Heart left ventricle (tissue), 13 donors: ENCODE data around the gene CTNNBIP1.
A peak's percentile ranks its signal among the peaks of the same experiment; 100 is the strongest.

Experiments used
- POLR2A ChIP-seq, 2 donors: fragments of 450-650 bp; IDR thresholded peaks; one replicate each; pipeline ENCODE4 v1.6.1; 2017; ENCODE audit warnings: antibody characterized with exemption in 2 of 2, mild to moderate bottlenecking in 2 of 2, moderate library complexity in 2 of 2
- TF ChIP-seq, protein P1 (sequence below), 12 donors: fragments of 200-600 bp; sonication (generic) in 4 of 12; IDR thresholded peaks; one replicate each; pipeline versions ENCODE4 v1.5.0 to v1.8.0; 2018 to 2022; ENCODE audit warnings: antibody characterized with exemption in 12 of 12, mild to moderate bottlenecking in 5 of 12
- donor health status: ischemic (EF 13 %, LVEDD 7.1; RV severe dilation, severe dysfunction).
- donor health status: DM: no; HTN: yes; CAD: no.
- donor health status: DM: no; HTN: no; CAD: no.
- donor health status: ischemic (EF 25% LVEDD 6.9; RV normal size, moderate dysfunction).
- donor health status: ischemic (EF 25% LVEDD 5.7; RV mildly dilated, moderate dysfunction).
- donor health status: ischemic (EF 35%, LVEDD 5.7; RV mildly dilated, moderate dysfunction).
- donor health status: nonischemic (EF 11% LVEDD 7.7; RV severe dilation, severe dysfunction).
- donor health status: DM: yes; HTN: yes; CAD: no.
- donor health status: PGD.
- donor health status: ischemic (EF 29% LVEDD 5.4; RV normal size, mild dysfunction).
- donor health status: nonischemic (EF 23%, LVEDD 6.1; RV moderate dilation, normal function).

DNA sequence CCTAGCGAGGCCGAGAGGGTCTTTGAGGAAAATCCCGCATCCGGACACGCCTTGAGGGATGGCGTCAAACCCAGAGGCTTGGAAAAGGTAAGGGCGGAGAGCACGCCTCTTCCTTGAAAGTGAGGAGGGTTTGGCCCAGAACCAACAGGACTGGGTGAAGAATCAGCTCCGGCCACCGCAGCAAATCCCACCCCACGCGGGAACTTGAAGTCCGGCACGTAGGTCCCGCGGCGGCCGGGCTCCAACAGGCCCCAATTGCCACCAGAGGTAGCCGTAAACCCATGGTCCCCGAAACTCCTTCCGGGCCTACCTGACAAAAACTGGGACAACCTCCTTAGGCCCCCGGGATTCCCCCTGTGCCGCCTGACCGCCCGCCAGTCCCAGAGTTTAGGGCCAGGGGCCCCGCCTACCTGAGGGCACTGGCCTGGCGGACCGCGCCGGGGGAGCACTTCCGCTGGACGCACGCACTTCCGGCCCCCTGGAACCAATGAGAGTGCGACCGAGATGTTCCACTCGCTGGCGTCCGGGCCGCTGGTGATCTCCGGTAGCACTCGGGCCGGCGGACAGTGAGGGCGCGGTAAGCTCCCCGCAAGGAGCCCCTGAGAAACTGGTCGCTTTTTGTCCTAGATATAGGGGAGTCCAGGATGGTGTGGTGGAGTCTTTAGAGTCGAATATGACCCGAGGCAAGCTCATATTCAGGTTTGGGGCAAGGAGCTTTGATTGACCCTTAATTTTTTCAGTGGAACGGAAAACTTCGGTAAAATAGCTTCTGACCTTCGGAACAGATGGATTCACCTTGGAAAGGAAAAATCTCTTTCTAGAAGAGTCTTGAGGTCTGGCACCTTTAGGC is 33.1 kb upstream of the CTNNBIP1 start, which contains the start of the genes LZIC and NMNAT1:
- TF ChIP-seq, protein P1, sequence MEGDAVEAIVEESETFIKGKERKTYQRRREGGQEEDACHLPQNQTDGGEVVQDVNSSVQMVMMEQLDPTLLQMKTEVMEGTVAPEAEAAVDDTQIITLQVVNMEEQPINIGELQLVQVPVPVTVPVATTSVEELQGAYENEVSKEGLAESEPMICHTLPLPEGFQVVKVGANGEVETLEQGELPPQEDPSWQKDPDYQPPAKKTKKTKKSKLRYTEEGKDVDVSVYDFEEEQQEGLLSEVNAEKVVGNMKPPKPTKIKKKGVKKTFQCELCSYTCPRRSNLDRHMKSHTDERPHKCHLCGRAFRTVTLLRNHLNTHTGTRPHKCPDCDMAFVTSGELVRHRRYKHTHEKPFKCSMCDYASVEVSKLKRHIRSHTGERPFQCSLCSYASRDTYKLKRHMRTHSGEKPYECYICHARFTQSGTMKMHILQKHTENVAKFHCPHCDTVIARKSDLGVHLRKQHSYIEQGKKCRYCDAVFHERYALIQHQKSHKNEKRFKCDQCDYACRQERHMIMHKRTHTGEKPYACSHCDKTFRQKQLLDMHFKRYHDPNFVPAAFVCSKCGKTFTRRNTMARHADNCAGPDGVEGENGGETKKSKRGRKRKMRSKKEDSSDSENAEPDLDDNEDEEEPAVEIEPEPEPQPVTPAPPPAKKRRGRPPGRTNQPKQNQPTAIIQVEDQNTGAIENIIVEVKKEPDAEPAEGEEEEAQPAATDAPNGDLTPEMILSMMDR (IDR thresholded peaks at IDR 0.05) = peak in 2 of 12 donors; percentile 3 to 8
- TF ChIP-seq POLR2A (IDR thresholded peaks at IDR 0.05) = peak; percentile 17 to 92
